Activated naive CD4-positive, alpha-beta T cell treated with anti-CD3 and anti-CD28 coated beads, Interleukin-2, amount 50 U/mL, for 72 hours (primary cell): ENCODE data around the gene KYNU. TPM values are rescaled to one million over a fixed set of nuclear protein-coding genes. Genes with fewer than 3 reads are reported as not detected.
"Not testable (repeated sequence)": the region's sequence is repeated elsewhere in the genome, so short reads cannot be mapped to it uniquely, and the experiment has no call there.

Source experiments
- ATAC-seq, 2 donors: fragments of 150-1000 bp; cut with Tn5 transposase; 2 replicates each; pipeline ENCODE4 v1.10.0; 2021; ENCODE audit warnings: mild to moderate bottlenecking in 2 of 2, moderate library complexity in 2 of 2
- DNase-seq, 2 donors: peaks; one replicate each; pipeline ENCODE4 v3.0.0; 2021 to 2022; ENCODE audit warnings: low spot score in 2 of 2
- H3K27ac Mint-ChIP-seq, 2 donors: one replicate each; pipeline ENCODE4 v1.8.0; 2022; ENCODE audit warnings: mild to moderate bottlenecking in 2 of 2, mixed read lengths in 2 of 2
- H3K36me3 Mint-ChIP-seq, 2 donors: one replicate each; pipeline ENCODE4 v1.8.0; 2022; ENCODE audit warnings: mixed read lengths in 2 of 2
- H3K9me3 Mint-ChIP-seq, 2 donors: one replicate each; pipeline ENCODE4 v1.8.0; 2022; ENCODE audit warnings: mixed read lengths in 2 of 2
- total RNA-seq, 2 donors: library from RNA; stranded (reverse); gene quantifications; one replicate each; pipeline ENCODE4 v1.2.3, GENCODE V29; 2022

The KYNU gene
- total RNA-seq, 2 donors from 2014 or later, result not detected

GRCh38 chr2:142937347-142937746 lies 59.9 kb downstream of the KYNU start:
- no peak for ATAC-seq
- Mint-ChIP-seq H3K9me3 (no peaks in the 10 kb centered on the region), H3K36me3 (no peaks in the 10 kb centered on the region), H3K27ac (no peak overlapping the region)
- no peak for DNase-seq

GRCh38 chr2:142938240-142938639 lies 60.8 kb downstream of the KYNU start:
- no peaks in the 10 kb centered on the region for H3K9me3 Mint-ChIP-seq
- H3K27ac Mint-ChIP-seq, result no peak overlapping the region
- H3K36me3 Mint-ChIP-seq, result no peaks in the 10 kb centered on the region
- no peak for DNase-seq
- no peak for ATAC-seq

GRCh38 chr2:142940606-142941223 lies 63.3 kb downstream of the KYNU start:
- ATAC-seq, result no peak
- Mint-ChIP-seq H3K36me3 (no peaks in the 10 kb centered on the region), H3K9me3 (no peaks in the 10 kb centered on the region)

GRCh38 chr2:142942690-142943089 lies 65.2 kb downstream of the KYNU start:
- no peaks in the 10 kb centered on the region for H3K9me3 Mint-ChIP-seq
- ATAC-seq, result no peak
- no peak for DNase-seq
- H3K36me3 Mint-ChIP-seq, result no peaks in the 10 kb centered on the region
- H3K27ac Mint-ChIP-seq, result no peak overlapping the region

More at GRCh38 chr2:142940606-142941223, 63.3 kb downstream of the KYNU start:
- DNase-seq, result no peak
- no peak overlapping the region for H3K27ac Mint-ChIP-seq

- ATAC-seq, result no peak
These were observed 66.8 kb downstream of the KYNU start for GRCh38 chr2:142944264-142944663.

GRCh38 chr2:142944721-142945120 lies 67.3 kb downstream of the KYNU start:
- ATAC-seq, result no peak
- Mint-ChIP-seq H3K36me3 (no peaks in the 10 kb centered on the region), H3K9me3 (peaks cover 0 to under 1% of the 10 kb centered on the region in 2 donors), H3K27ac (no peak overlapping the region)
- no peak for DNase-seq

More at GRCh38 chr2:142944264-142944663, 66.8 kb downstream of the KYNU start:
- no peaks in the 10 kb centered on the region for H3K36me3 Mint-ChIP-seq
- H3K27ac Mint-ChIP-seq, result no peak overlapping the region
- no peaks in the 10 kb centered on the region for H3K9me3 Mint-ChIP-seq
- DNase-seq, result no peak

- Mint-ChIP-seq H3K27ac (no peak overlapping the region), H3K36me3 (peaks cover 0 to 4% of the 10 kb centered on the region in 2 donors), H3K9me3 (peaks cover 3 to 13% of the 10 kb centered on the region in 2 donors)
- ATAC-seq (no peak), DNase-seq (no peak)
These were observed 69.5 kb downstream of the KYNU start for GRCh38 chr2:142946941-142947340.

- not testable (repeated sequence) for ATAC-seq, H3K36me3 Mint-ChIP-seq, H3K27ac Mint-ChIP-seq, DNase-seq
- peaks cover 3 to 13% of the 10 kb centered on the region in 2 donors for H3K9me3 Mint-ChIP-seq
These were observed 71.3 kb downstream of the KYNU start for GRCh38 chr2:142948723-142949122.

- H3K36me3 Mint-ChIP-seq, H3K27ac Mint-ChIP-seq, DNase-seq, ATAC-seq: not testable (repeated sequence)
- H3K9me3 Mint-ChIP-seq, result peaks cover 3 to 13% of the 10 kb centered on the region in 2 donors
These were observed 72.9 kb downstream of the KYNU start for GRCh38 chr2:142950323-142950722.

- Mint-ChIP-seq H3K36me3 (peaks cover 0 to 4% of the 10 kb centered on the region in 2 donors), H3K27ac (no peak overlapping the region), H3K9me3 (peaks cover 3 to 13% of the 10 kb centered on the region in 2 donors)
- DNase-seq (no peak), ATAC-seq (no peak)
These were observed 73.9 kb downstream of the KYNU start for GRCh38 chr2:142951190-142952007.

- ATAC-seq (no peak), DNase-seq (no peak)
- peaks cover 0 to 4% of the 10 kb centered on the region in 2 donors for H3K36me3 Mint-ChIP-seq
- peaks cover 3 to 13% of the 10 kb centered on the region in 2 donors for H3K9me3 Mint-ChIP-seq
- no peak overlapping the region for H3K27ac Mint-ChIP-seq
These were observed 74.6 kb downstream of the KYNU start for GRCh38 chr2:142952018-142952417.

GRCh38 chr2:142952793-142953494 lies 75.5 kb downstream of the KYNU start:
- Mint-ChIP-seq H3K9me3 (peaks cover 3 to 13% of the 10 kb centered on the region in 2 donors), H3K27ac (no peak overlapping the region), H3K36me3 (peaks cover 0 to 4% of the 10 kb centered on the region in 2 donors)
- DNase-seq (no peak), ATAC-seq (no peak)

GRCh38 chr2:142954493-142954892 lies 77.0 kb downstream of the KYNU start:
- Mint-ChIP-seq H3K27ac (no peak overlapping the region), H3K9me3 (peaks cover 3 to 13% of the 10 kb centered on the region in 2 donors), H3K36me3 (peaks cover 0 to 4% of the 10 kb centered on the region in 2 donors)
- ATAC-seq (no peak), DNase-seq (no peak)

- Mint-ChIP-seq H3K36me3 (no peaks in the 10 kb centered on the region), H3K27ac (no peak overlapping the region), H3K9me3 (no peaks in the 10 kb centered on the region)
- DNase-seq, result no peak
- ATAC-seq, result no peak
These were observed 79.7 kb downstream of the KYNU start for GRCh38 chr2:142957144-142957543.

- ATAC-seq (no peak), DNase-seq (no peak)
- peaks cover 5 to 8% of the 10 kb centered on the region in 2 donors for H3K9me3 Mint-ChIP-seq
- no peaks in the 10 kb centered on the region for H3K36me3 Mint-ChIP-seq
- H3K27ac Mint-ChIP-seq, result no peak overlapping the region
These were observed 83.7 kb downstream of the KYNU start for GRCh38 chr2:142961202-142961601.

- Mint-ChIP-seq H3K27ac (no peak overlapping the region), H3K36me3 (no peaks in the 10 kb centered on the region), H3K9me3 (peaks cover 5 to 8% of the 10 kb centered on the region in 2 donors)
- DNase-seq (no peak), ATAC-seq (no peak)
These were observed 88.0 kb downstream of the KYNU start for GRCh38 chr2:142965443-142965842.

GRCh38 chr2:142966284-142966683 lies 88.8 kb downstream of the KYNU start:
- DNase-seq (no peak), ATAC-seq (no peak)
- Mint-ChIP-seq H3K27ac (no peak overlapping the region), H3K36me3 (no peaks in the 10 kb centered on the region), H3K9me3 (peaks cover 5 to 8% of the 10 kb centered on the region in 2 donors)
